ENCODE results near the gene TIMD4. TPM values are rescaled to one million over a fixed set of nuclear protein-coding genes. Genes with fewer than 3 reads are reported as not detected.

The TIMD4 gene
- total and polyA plus RNA-seq, 2 of the 13 experiments (the other 11 are each of a cell fraction or from before 2014, with no cell fraction given) = 0.50 TPM; not detected in 1

- H3K36me3 ChIP-seq (replicated peaks in 1 of 2; ENCODE audit: control insufficient read depth in 1 of 2, insufficient read depth in 2 of 2, low read length in 2 of 2) = no peaks in the 10 kb centered on the region
- H3K27ac ChIP-seq (ENCODE audit: extremely low read length, insufficient read depth, low read length) = no peak overlapping the region
- ChIA-PET POLR2A (no interaction called here), CTCF (ENCODE audit: low intra/inter-chr PET ratio, low total read pairs) (no interaction called here)
- no peak overlapping the region for H3K4me2 ChIP-seq (ENCODE audit: low read depth, low read length)
- 26% methylated on average over 3 of the region's 3 CpGs for WGBS (ENCODE audit: low lambda C conversion rate)
- no peak overlapping the region for H3K9ac ChIP-seq (ENCODE audit: insufficient read depth, low read depth, low read length)
- H3K4me1 ChIP-seq (ENCODE audit: insufficient read depth, low read length) = no peaks in the 10 kb centered on the region
- intact Hi-C loops (cut with micrococcal nuclease; ENCODE audit: unreplicated experiment) = no loop called here
- no peak for DNase-seq (ENCODE audit: low spot score)
- TF ChIP-seq ZSCAN31 (CRISPR knock-in tag; IDR thresholded peaks at IDR 0.05; ENCODE audit: low read depth) (no peak), ZFP36L2 (CRISPR knock-in tag; IDR thresholded peaks at IDR 0.05) (no peak), SRF (IDR thresholded peaks at IDR 0.05; ENCODE audit: low read depth, low read length) (no peak), HNRNPUL1 (IDR thresholded peaks at IDR 0.05; ENCODE audit: low read depth, low read length) (no peak), HIVEP1 (CRISPR knock-in tag; IDR thresholded peaks at IDR 0.05) (no peak), FOXK2 (IDR thresholded peaks at IDR 0.05) (no peak), ZNF367 (CRISPR knock-in tag; IDR thresholded peaks at IDR 0.05; ENCODE audit: borderline replicate concordance) (no peak), ZNF572 (CRISPR knock-in tag; IDR thresholded peaks at IDR 0.05) (no peak)
- ATAC-seq = no peak
- no peaks in the 10 kb centered on the region for H3K79me2 ChIP-seq (ENCODE audit: insufficient read depth, low read length)
- in situ Hi-C loops (cut with HindIII; ENCODE audit: extremely low pct_ligation_motif_present, low pct_unique_long_range_greater_than_20kb) = no loop called here
- FAIRE-seq = no peak
- BruUV-seq (replicated peaks) = no TSS peak
- H3K4me3 ChIP-seq (replicated peaks in 1 of 3; ENCODE audit: insufficient read depth in 1 of 3, low read depth in 2 of 3, low read length in 3 of 3) = no peak overlapping the region
- H4K20me1 ChIP-seq (ENCODE audit: insufficient read depth, low read length) = no peaks in the 10 kb centered on the region
- no peak overlapping the region for H2AFZ ChIP-seq (ENCODE audit: low read length)
- no peaks in the 10 kb centered on the region for H3K9me3 ChIP-seq (ENCODE audit: low read length)
- H3K27me3 ChIP-seq (ENCODE audit: control insufficient read depth in 1 of 2, insufficient read depth in 2 of 2, low read length in 2 of 2) = no peaks in the 10 kb centered on the region
Measured at GRCh38 chr5:156920861-156921431, 42.1 kb downstream of the TIMD4 start.

GRCh38 chr5:156920042-156920860 lies 42.8 kb downstream of the TIMD4 start:
- H3K9ac ChIP-seq (ENCODE audit: insufficient read depth, low read depth, low read length) = no peak overlapping the region
- H3K4me2 ChIP-seq (ENCODE audit: low read depth, low read length) = no peak overlapping the region
- no peaks in the 10 kb centered on the region for H3K27me3 ChIP-seq (ENCODE audit: control insufficient read depth in 1 of 2, insufficient read depth in 2 of 2, low read length in 2 of 2)
- no peak overlapping the region for H2AFZ ChIP-seq (ENCODE audit: low read length)
- TF ChIP-seq ZNF660 (CRISPR knock-in tag; IDR thresholded peaks at IDR 0.05; ENCODE audit: borderline replicate concordance, low read depth) (no peak), ZNF367 (CRISPR knock-in tag; IDR thresholded peaks at IDR 0.05; ENCODE audit: borderline replicate concordance) (no peak), ATM (IDR thresholded peaks at IDR 0.05; ENCODE audit: borderline replicate concordance) (no peak), ZNF260 (CRISPR knock-in tag; IDR thresholded peaks at IDR 0.05; ENCODE audit: borderline replicate concordance, low read depth) (no peak), ZNF678 (CRISPR knock-in tag; IDR thresholded peaks at IDR 0.05) (no peak), IRF1 (CRISPR knock-in tag; IDR thresholded peaks at IDR 0.05; ENCODE audit: low read depth) (no peak), PBX2 (CRISPR knock-in tag; IDR thresholded peaks at IDR 0.05) (no peak), AKAP8 (CRISPR knock-in tag; IDR thresholded peaks at IDR 0.05) (no peak), E2F1 (CRISPR knock-in tag; IDR thresholded peaks at IDR 0.05) (no peak)
- H3K4me1 ChIP-seq (ENCODE audit: insufficient read depth, low read length) = no peaks in the 10 kb centered on the region
- no TSS peak for BruUV-seq (replicated peaks)
- H4K20me1 ChIP-seq (ENCODE audit: insufficient read depth, low read length) = no peaks in the 10 kb centered on the region
- H3K27ac ChIP-seq (ENCODE audit: extremely low read length, insufficient read depth, low read length) = no peak overlapping the region
- in situ Hi-C loops (cut with HindIII; ENCODE audit: extremely low pct_ligation_motif_present, low pct_unique_long_range_greater_than_20kb) (no loop called here), intact Hi-C loops (cut with micrococcal nuclease; ENCODE audit: unreplicated experiment) (no loop called here)
- no peak for FAIRE-seq
- WGBS (ENCODE audit: low lambda C conversion rate) = 66% methylated on average over 7 of the region's 7 CpGs
- no peaks in the 10 kb centered on the region for H3K79me2 ChIP-seq (ENCODE audit: insufficient read depth, low read length)
- CTCF ChIA-PET (ENCODE audit: low intra/inter-chr PET ratio, low total read pairs) = no interaction called here
- no peak for ATAC-seq
- no peaks in the 10 kb centered on the region for H3K36me3 ChIP-seq (replicated peaks in 1 of 2; ENCODE audit: control insufficient read depth in 1 of 2, insufficient read depth in 2 of 2, low read length in 2 of 2)
- DNase-seq (ENCODE audit: low spot score) = no peak
- POLR2A ChIA-PET = no interaction called here
- no peaks in the 10 kb centered on the region for H3K9me3 ChIP-seq (ENCODE audit: low read length)
- H3K4me3 ChIP-seq (replicated peaks in 1 of 3; ENCODE audit: insufficient read depth in 1 of 3, low read depth in 2 of 3, low read length in 3 of 3) = no peak overlapping the region
